Fibroblast of lung (primary cell): ENCODE data around the gene DDB1. TPM values are rescaled to one million over a fixed set of nuclear protein-coding genes. Genes with fewer than 3 reads are reported as not detected.

Experiments used
- DNase-seq, 2 donors: peaks; one replicate each; pipeline versions ENCODE4 v3.0.0 to v3.0.0-alpha.2; 2010; ENCODE audit warnings: low read depth in 2 of 2
- H2AFZ ChIP-seq: 2 replicates; pipeline ENCODE4 v1.5.1; 2012; ENCODE audit warnings: low read length, control low read depth, inconsistent platforms
- H3K27ac ChIP-seq: 2 replicates; pipeline ENCODE4 v1.5.1; 2011; ENCODE audit warnings: low read length, control low read depth; ENCODE audit not compliant: insufficient read depth
- H3K27me3 ChIP-seq: 2 replicates; pipeline ENCODE4 v1.5.1; 2011; ENCODE audit warnings: mild to moderate bottlenecking, low read length; ENCODE audit not compliant: control insufficient read depth, insufficient read depth
- H3K36me3 ChIP-seq: 2 replicates; pipeline ENCODE4 v1.5.1; 2011; ENCODE audit warnings: low read length; ENCODE audit not compliant: control insufficient read depth, insufficient read depth
- H3K4me1 ChIP-seq: 2 replicates; pipeline ENCODE4 v1.5.1; 2011; ENCODE audit warnings: low read length; ENCODE audit not compliant: control insufficient read depth, insufficient read depth; ENCODE audit errors: extremely low read depth
- H3K4me2 ChIP-seq: 2 replicates; pipeline ENCODE4 v1.5.1; 2011; ENCODE audit warnings: low read length, control low read depth; ENCODE audit not compliant: insufficient read depth; ENCODE audit errors: extremely low read depth
- H3K4me3 ChIP-seq, 4 experiments: fragments of 200-600 bp in 1 of 4; sonication (generic) in 1 of 4; replicated peaks in 1 of 4; 2 replicates each; pipeline ENCODE4 v1.5.1; 2011 to 2016; ENCODE audit warnings: low read length in 4 of 4, low read depth in 3 of 4, mild to moderate bottlenecking in 3 of 4, control low read depth in 2 of 4, inconsistent platforms in 1 of 4, mixed read lengths in 1 of 4; ENCODE audit not compliant: insufficient read depth in 1 of 4; ENCODE audit errors: control extremely low read depth in 1 of 4
- H3K79me2 ChIP-seq: 2 replicates; pipeline ENCODE4 v1.5.1; 2012; ENCODE audit warnings: mild to moderate bottlenecking, low read length, inconsistent platforms; ENCODE audit not compliant: control insufficient read depth, insufficient read depth
- H3K9ac ChIP-seq: 2 replicates; pipeline ENCODE4 v1.5.1; 2011; ENCODE audit warnings: mild to moderate bottlenecking, low read length, control low read depth; ENCODE audit not compliant: insufficient read depth
- H3K9me3 ChIP-seq: 2 replicates; pipeline ENCODE4 v1.5.1; 2012; ENCODE audit warnings: low read depth, low read length; ENCODE audit not compliant: control insufficient read depth, insufficient read depth
- H4K20me1 ChIP-seq: 2 replicates; pipeline ENCODE4 v1.5.1; 2011; ENCODE audit warnings: low read length; ENCODE audit not compliant: control insufficient read depth, insufficient read depth; ENCODE audit errors: extremely low read depth
- EZH2 ChIP-seq: IDR thresholded peaks from 2 replicates; pipeline ENCODE4 v1.5.1; 2012; ENCODE audit warnings: low read length, control low read depth, mild to moderate bottlenecking; ENCODE audit errors: missing control alignments
- polyA plus RNA-seq, 2 donors: library from polyadenylated mRNA; depleted of rRNA in 1 of 2; stranded (reverse) in 1 of 2; unstranded in 1 of 2; fragments of >200 nt; gene quantifications; 2 replicates each; pipeline ENCODE4 v1.2.1, GENCODE V29; 2011 to 2012; ENCODE audit warnings: missing spikeins in 1 of 2
- total RNA-seq: library from RNA; depleted of rRNA; stranded (reverse); fragments of >200 nt; gene quantifications from 2 replicates; pipeline ENCODE4 v1.2.1, GENCODE V29; 2014
- TF ChIP-seq, protein P1 (sequence below), 2 donors: IDR thresholded peaks in 1 of 2; conservative IDR thresholded peaks in 1 of 2; 1 replicate in 1 of 2; 2 replicates in 1 of 2; pipeline ENCODE4 v1.5.1; 2011 to 2012; ENCODE audit warnings: low read length in 2 of 2, control low read depth in 1 of 2, inconsistent platforms in 1 of 2, low read depth in 1 of 2, mild to moderate bottlenecking in 1 of 2

The DDB1 gene
- total and polyA plus RNA-seq, 2 donors (not counting 1 experiment from before 2014, with no cell fraction given): 282 to 298 TPM

DNA sequence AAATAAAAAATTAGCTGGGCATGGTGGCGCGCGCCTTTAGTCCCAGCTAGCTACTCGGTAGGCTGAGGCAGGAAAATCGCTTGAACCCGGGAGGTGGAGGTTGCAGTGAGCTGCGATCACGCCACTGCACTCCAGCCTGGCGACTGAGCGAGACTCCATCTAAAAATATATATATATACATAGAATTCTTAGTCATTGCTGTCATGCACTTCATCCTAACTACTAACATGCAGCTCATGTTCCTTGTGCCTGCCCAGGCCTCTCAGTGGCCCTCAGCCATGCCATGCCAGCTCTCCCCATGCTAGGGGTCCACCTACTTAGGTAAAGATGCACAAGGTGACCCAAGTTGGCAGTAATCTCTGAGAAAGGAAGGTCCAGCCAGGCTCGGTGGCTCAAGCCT, 25.7 kb upstream of the DDB1 start:
- Histone ChIP-seq H3K4me3 (no peak overlapping the region), H3K4me2 (no peak overlapping the region), H3K4me1 (peaks cover 4% of the 10 kb centered on the region), H3K36me3 (peaks cover 3% of the 10 kb centered on the region), H4K20me1 (no peaks in the 10 kb centered on the region), H3K27ac (no peak overlapping the region), H3K9ac (no peak overlapping the region), H3K9me3 (no peaks in the 10 kb centered on the region), H2AFZ (no peak overlapping the region), H3K27me3 (no peaks in the 10 kb centered on the region), H3K79me2 (peaks cover 18% of the 10 kb centered on the region)
- DNase-seq: no peak
- TF ChIP-seq EZH2: no peak
- TF ChIP-seq, protein P1, sequence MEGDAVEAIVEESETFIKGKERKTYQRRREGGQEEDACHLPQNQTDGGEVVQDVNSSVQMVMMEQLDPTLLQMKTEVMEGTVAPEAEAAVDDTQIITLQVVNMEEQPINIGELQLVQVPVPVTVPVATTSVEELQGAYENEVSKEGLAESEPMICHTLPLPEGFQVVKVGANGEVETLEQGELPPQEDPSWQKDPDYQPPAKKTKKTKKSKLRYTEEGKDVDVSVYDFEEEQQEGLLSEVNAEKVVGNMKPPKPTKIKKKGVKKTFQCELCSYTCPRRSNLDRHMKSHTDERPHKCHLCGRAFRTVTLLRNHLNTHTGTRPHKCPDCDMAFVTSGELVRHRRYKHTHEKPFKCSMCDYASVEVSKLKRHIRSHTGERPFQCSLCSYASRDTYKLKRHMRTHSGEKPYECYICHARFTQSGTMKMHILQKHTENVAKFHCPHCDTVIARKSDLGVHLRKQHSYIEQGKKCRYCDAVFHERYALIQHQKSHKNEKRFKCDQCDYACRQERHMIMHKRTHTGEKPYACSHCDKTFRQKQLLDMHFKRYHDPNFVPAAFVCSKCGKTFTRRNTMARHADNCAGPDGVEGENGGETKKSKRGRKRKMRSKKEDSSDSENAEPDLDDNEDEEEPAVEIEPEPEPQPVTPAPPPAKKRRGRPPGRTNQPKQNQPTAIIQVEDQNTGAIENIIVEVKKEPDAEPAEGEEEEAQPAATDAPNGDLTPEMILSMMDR (conservative IDR thresholded peaks at IDR 0.05 in 1 of 2, IDR thresholded peaks at IDR 0.05 in 1 of 2; ENCODE audit: low read depth in 1 of 2, low read length in 2 of 2): no peak

DNA sequence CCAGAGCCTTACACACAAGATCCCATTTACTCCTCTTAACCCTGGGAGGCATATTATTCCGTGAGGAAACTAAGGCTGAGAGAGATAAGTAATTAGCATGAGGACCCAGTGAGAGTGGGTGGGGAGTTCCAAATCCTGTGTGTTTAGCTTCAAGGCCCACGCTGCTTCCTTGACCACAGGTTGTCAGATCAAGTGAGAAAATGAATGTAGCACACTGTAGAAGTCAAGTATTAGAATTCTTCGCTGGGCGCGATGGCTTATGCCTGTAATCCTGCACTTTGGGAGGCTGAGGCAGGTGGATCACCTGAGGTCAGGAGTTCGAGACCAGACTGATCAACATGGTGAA, 25.0 kb upstream of the DDB1 start:
- Histone ChIP-seq H3K27ac (no peak overlapping the region), H3K4me2 (no peak overlapping the region)
- DNase-seq: no peak

DNA sequence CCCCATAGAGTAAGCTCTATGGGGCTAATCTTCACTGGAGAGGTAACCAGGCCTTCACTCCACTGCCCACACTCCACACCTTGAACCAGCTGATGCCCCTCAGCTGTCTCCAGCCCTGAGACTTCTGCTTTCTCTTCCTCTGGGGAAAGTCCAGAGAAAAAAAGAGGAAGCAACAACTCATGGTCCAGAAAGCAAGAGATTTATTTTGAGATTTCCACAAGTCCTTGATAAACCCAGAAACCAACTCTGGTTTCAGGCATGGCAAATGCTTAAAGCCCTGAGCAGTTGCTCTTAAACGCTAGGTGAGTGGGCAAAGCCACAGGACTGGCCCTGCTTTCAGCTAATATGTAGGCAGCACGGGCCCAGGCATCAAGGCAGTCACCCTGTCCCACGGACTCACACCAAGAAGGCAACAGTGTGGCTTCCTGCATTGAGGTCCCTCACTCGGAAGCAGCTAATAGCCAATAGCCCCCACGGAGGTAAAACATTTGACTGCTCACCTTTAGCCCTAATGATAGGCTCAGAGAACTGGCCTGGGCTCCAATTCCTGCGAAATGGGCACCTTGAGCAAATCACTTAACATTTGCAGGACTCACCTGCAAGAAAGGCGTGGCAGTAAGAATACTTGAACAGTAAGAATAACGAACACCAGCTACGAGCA, 24.5 kb upstream of the DDB1 start:
- no peak overlapping the region for H2AFZ ChIP-seq
- TF ChIP-seq EZH2: no peak
- TF ChIP-seq, protein P1 (conservative IDR thresholded peaks at IDR 0.05 in 1 of 2, IDR thresholded peaks at IDR 0.05 in 1 of 2; ENCODE audit: low read depth in 1 of 2, low read length in 2 of 2): no peak
- H3K27me3 ChIP-seq: no peaks in the 10 kb centered on the region
- no peaks in the 10 kb centered on the region for H4K20me1 ChIP-seq
- H3K4me2 ChIP-seq: no peak overlapping the region
- H3K4me1 ChIP-seq: no peaks in the 10 kb centered on the region
- no peak overlapping the region for H3K4me3 ChIP-seq
- H3K79me2 ChIP-seq: peaks cover 7% of the 10 kb centered on the region
- H3K9me3 ChIP-seq: no peaks in the 10 kb centered on the region
- no peak overlapping the region for H3K27ac ChIP-seq
- no peak for DNase-seq
- no peak overlapping the region for H3K9ac ChIP-seq
- peaks cover 7% of the 10 kb centered on the region for H3K36me3 ChIP-seq

More for the DNA sequence above, 25.0 kb upstream of the DDB1 start:
- Histone ChIP-seq H3K36me3 (peaks cover 6% of the 10 kb centered on the region), H3K27me3 (no peaks in the 10 kb centered on the region), H4K20me1 (no peaks in the 10 kb centered on the region), H3K4me1 (no peaks in the 10 kb centered on the region), H3K9me3 (no peaks in the 10 kb centered on the region), H2AFZ (no peak overlapping the region), H3K4me3 (no peak overlapping the region), H3K79me2 (peaks cover 11% of the 10 kb centered on the region), H3K9ac (no peak overlapping the region)
- TF ChIP-seq, protein P1 (conservative IDR thresholded peaks at IDR 0.05 in 1 of 2, IDR thresholded peaks at IDR 0.05 in 1 of 2; ENCODE audit: low read depth in 1 of 2, low read length in 2 of 2): no peak
- TF ChIP-seq EZH2: no peak
